GM18868 (cell line): ENCODE results near the gene SPRR3.

ENCODE experiments used
- ATAC-seq: cut with Tn5 transposase; IDR thresholded peaks from one replicate; pipeline ENCODE4 v1.9.1; 2021; ENCODE audit warnings: mild to moderate bottlenecking, moderate library complexity; ENCODE audit not compliant: unreplicated experiment

Gene SPRR3

GRCh38 chr1:153049211-153049610 lies 47.7 kb downstream of the SPRR3 start:
- no peak for ATAC-seq
